ENCODE measurements around the gene ATP9A. TPM values are rescaled to one million over a fixed set of nuclear protein-coding genes. Genes with fewer than 3 reads are reported as not detected.
"Not testable (repeated sequence)": the region's sequence is repeated elsewhere in the genome, so short reads cannot be mapped to it uniquely, and the experiment has no call there.

Gene ATP9A
- polyA plus RNA-seq, 1 donor (not counting 4 experiments of a cell fraction or from before 2014, with no cell fraction given), result 5.8 TPM

GRCh38 chr20:51740838-51741237 lies 27.4 kb downstream of the ATP9A start:
- DNase-seq (ENCODE audit: low read depth, low spot score), result no peak
- no peak overlapping the region for H2AFZ ChIP-seq (ENCODE audit: control insufficient read depth, low read length)
- H3K9ac ChIP-seq (ENCODE audit: control insufficient read depth, extremely low read depth, insufficient read depth, low read length), result no peak overlapping the region
- H3K4me2 ChIP-seq (ENCODE audit: control insufficient read depth, extremely low read depth, insufficient read depth, low read depth, low read length), result no peak overlapping the region
- H3K4me3 ChIP-seq (ENCODE audit: control insufficient read depth in 2 of 3, extremely low read depth in 1 of 3, insufficient read depth in 2 of 3, low read depth in 1 of 3, low read length in 3 of 3), result no peak overlapping the region
- no peaks in the 10 kb centered on the region for H4K20me1 ChIP-seq (ENCODE audit: control insufficient read depth, extremely low read depth, insufficient read depth, low read length)
- H3K27ac ChIP-seq (ENCODE audit: control insufficient read depth, insufficient read depth, low read length), result no peak overlapping the region
- H3K27me3 ChIP-seq (ENCODE audit: control insufficient read depth, extremely low read depth, insufficient read depth, low read length), result no peaks in the 10 kb centered on the region
- H3K9me3 ChIP-seq (ENCODE audit: control insufficient read depth, low read depth, low read length), result no peaks in the 10 kb centered on the region
- dilution Hi-C loops (cut with MboI; ENCODE audit: extremely low pct_ligation_motif_present, low sequenced_read_pairs), result no loop called here
- H3K79me2 ChIP-seq (ENCODE audit: control insufficient read depth, insufficient read depth, low read length), result no peaks in the 10 kb centered on the region
- TF ChIP-seq EZH2 (IDR thresholded peaks at IDR 0.05; ENCODE audit: low read length), result no peak
- TF ChIP-seq, protein P1, sequence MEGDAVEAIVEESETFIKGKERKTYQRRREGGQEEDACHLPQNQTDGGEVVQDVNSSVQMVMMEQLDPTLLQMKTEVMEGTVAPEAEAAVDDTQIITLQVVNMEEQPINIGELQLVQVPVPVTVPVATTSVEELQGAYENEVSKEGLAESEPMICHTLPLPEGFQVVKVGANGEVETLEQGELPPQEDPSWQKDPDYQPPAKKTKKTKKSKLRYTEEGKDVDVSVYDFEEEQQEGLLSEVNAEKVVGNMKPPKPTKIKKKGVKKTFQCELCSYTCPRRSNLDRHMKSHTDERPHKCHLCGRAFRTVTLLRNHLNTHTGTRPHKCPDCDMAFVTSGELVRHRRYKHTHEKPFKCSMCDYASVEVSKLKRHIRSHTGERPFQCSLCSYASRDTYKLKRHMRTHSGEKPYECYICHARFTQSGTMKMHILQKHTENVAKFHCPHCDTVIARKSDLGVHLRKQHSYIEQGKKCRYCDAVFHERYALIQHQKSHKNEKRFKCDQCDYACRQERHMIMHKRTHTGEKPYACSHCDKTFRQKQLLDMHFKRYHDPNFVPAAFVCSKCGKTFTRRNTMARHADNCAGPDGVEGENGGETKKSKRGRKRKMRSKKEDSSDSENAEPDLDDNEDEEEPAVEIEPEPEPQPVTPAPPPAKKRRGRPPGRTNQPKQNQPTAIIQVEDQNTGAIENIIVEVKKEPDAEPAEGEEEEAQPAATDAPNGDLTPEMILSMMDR (optimal IDR thresholded peaks at IDR 0.05 in 1 of 3, IDR thresholded peaks at IDR 0.05 in 1 of 3, conservative IDR thresholded peaks at IDR 0.05 in 1 of 3; ENCODE audit: extremely low read depth in 1 of 3, insufficient read depth in 2 of 3, low read length in 3 of 3), result no peak
- FAIRE-seq, result no peak
- H3K36me3 ChIP-seq (ENCODE audit: control insufficient read depth in 2 of 2, extremely low read depth in 1 of 2, insufficient read depth in 2 of 2, low read length in 2 of 2), result no peaks in the 10 kb centered on the region
- peaks cover 7% of the 10 kb centered on the region for H3K4me1 ChIP-seq (ENCODE audit: control insufficient read depth, extremely low read depth, insufficient read depth, low read length)
- H3K9me1 ChIP-seq (ENCODE audit: control insufficient read depth, extremely low read depth, insufficient read depth, low read length), result no peaks in the 10 kb centered on the region

GRCh38 chr20:51740308-51740707 lies 27.9 kb downstream of the ATP9A start:
- H3K36me3 ChIP-seq (ENCODE audit: control insufficient read depth in 2 of 2, extremely low read depth in 1 of 2, insufficient read depth in 2 of 2, low read length in 2 of 2); H3K79me2 ChIP-seq (ENCODE audit: control insufficient read depth, insufficient read depth, low read length); H3K27me3 ChIP-seq (ENCODE audit: control insufficient read depth, extremely low read depth, insufficient read depth, low read length); H3K9ac ChIP-seq (ENCODE audit: control insufficient read depth, extremely low read depth, insufficient read depth, low read length); FAIRE-seq; DNase-seq (ENCODE audit: low read depth, low spot score); H3K4me1 ChIP-seq (ENCODE audit: control insufficient read depth, extremely low read depth, insufficient read depth, low read length); dilution Hi-C loops (cut with MboI; ENCODE audit: extremely low pct_ligation_motif_present, low sequenced_read_pairs); H3K27ac ChIP-seq (ENCODE audit: control insufficient read depth, insufficient read depth, low read length); H3K4me2 ChIP-seq (ENCODE audit: control insufficient read depth, extremely low read depth, insufficient read depth, low read depth, low read length); H3K4me3 ChIP-seq (ENCODE audit: control insufficient read depth in 2 of 3, extremely low read depth in 1 of 3, insufficient read depth in 2 of 3, low read depth in 1 of 3, low read length in 3 of 3); H4K20me1 ChIP-seq (ENCODE audit: control insufficient read depth, extremely low read depth, insufficient read depth, low read length); H3K9me1 ChIP-seq (ENCODE audit: control insufficient read depth, extremely low read depth, insufficient read depth, low read length); H2AFZ ChIP-seq (ENCODE audit: control insufficient read depth, low read length); H3K9me3 ChIP-seq (ENCODE audit: control insufficient read depth, low read depth, low read length): not testable (repeated sequence)

DNA sequence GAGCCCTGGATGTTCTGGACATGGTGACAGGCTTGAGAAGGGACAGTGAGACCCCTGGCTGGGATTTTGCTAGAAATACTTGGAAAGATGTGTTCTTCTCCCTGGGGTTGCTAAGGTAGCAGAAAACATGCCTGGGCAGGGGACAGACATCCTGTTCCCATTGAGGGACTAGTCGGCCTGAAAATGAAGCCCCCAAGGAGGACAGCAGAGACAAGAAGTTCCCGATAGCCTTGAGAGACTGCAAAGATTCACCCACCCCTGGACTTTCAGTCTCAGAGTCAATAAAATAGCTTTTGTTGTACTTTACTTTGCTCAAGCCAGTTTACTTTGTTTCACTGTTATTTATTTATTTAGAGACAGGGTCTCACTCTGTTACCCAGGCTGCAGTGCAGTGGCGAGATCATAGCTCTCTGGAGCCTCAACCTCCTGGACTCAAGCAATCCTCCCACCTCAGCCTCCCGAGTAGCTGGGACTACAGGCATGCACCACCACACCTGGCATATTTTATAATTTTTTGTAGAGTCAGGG lies 28.4 kb downstream of the ATP9A start:
- dilution Hi-C loops (cut with MboI; ENCODE audit: extremely low pct_ligation_motif_present, low sequenced_read_pairs), result no loop called here
- no peak overlapping the region for H3K27ac ChIP-seq (ENCODE audit: control insufficient read depth, insufficient read depth, low read length)
- H4K20me1 ChIP-seq (ENCODE audit: control insufficient read depth, extremely low read depth, insufficient read depth, low read length), result no peaks in the 10 kb centered on the region
- no peak for DNase-seq (ENCODE audit: low read depth, low spot score)
- no peak overlapping the region for H3K4me3 ChIP-seq (ENCODE audit: control insufficient read depth in 2 of 3, extremely low read depth in 1 of 3, insufficient read depth in 2 of 3, low read depth in 1 of 3, low read length in 3 of 3)
- TF ChIP-seq, protein P1 (optimal IDR thresholded peaks at IDR 0.05 in 1 of 3, IDR thresholded peaks at IDR 0.05 in 1 of 3, conservative IDR thresholded peaks at IDR 0.05 in 1 of 3; ENCODE audit: extremely low read depth in 1 of 3, insufficient read depth in 2 of 3, low read length in 3 of 3), result no peak
- TF ChIP-seq EZH2 (IDR thresholded peaks at IDR 0.05; ENCODE audit: low read length), result no peak
- peaks cover 7% of the 10 kb centered on the region for H3K4me1 ChIP-seq (ENCODE audit: control insufficient read depth, extremely low read depth, insufficient read depth, low read length)
- H3K9me3 ChIP-seq (ENCODE audit: control insufficient read depth, low read depth, low read length), result no peaks in the 10 kb centered on the region
- H3K9ac ChIP-seq (ENCODE audit: control insufficient read depth, extremely low read depth, insufficient read depth, low read length), result no peak overlapping the region
- H3K79me2 ChIP-seq (ENCODE audit: control insufficient read depth, insufficient read depth, low read length), result no peaks in the 10 kb centered on the region
- no peak for FAIRE-seq
- H2AFZ ChIP-seq (ENCODE audit: control insufficient read depth, low read length), result no peak overlapping the region
- H3K36me3 ChIP-seq (ENCODE audit: control insufficient read depth in 2 of 2, extremely low read depth in 1 of 2, insufficient read depth in 2 of 2, low read length in 2 of 2), result no peaks in the 10 kb centered on the region
- no peak overlapping the region for H3K4me2 ChIP-seq (ENCODE audit: control insufficient read depth, extremely low read depth, insufficient read depth, low read depth, low read length)
- no peaks in the 10 kb centered on the region for H3K27me3 ChIP-seq (ENCODE audit: control insufficient read depth, extremely low read depth, insufficient read depth, low read length)
- H3K9me1 ChIP-seq (ENCODE audit: control insufficient read depth, extremely low read depth, insufficient read depth, low read length), result no peaks in the 10 kb centered on the region
